HCT116 (cell line): ENCODE data around the gene NRXN2. TPM values are rescaled to one million over a fixed set of nuclear protein-coding genes. Genes with fewer than 3 reads are reported as not detected.
A peak's percentile ranks its signal among the peaks of the same experiment; 100 is the strongest.

Experiments used
- ATAC-seq: fragments of 200-7000 bp; cut with Tn5 transposase; 2 replicates; pipeline ENCODE4 v1.9.1; 2020; ENCODE audit warnings: mild to moderate bottlenecking, moderate library complexity
- BruUV-seq: library from RNA; stranded (reverse); fragments of 400-500 nt; replicated peaks from 2 replicates; lab custom pipeline; 2021; lab: Mats Ljungman, UMichigan
- CTCF ChIA-PET: fragments of 300-600 bp; sonication (Branson Sonifier 250); formaldehyde crosslinking; loops from one replicate; lab custom pipeline; 2021; ENCODE audit warnings: antibody characterized with exemption; lab: Charles Lee
- POLR2A ChIA-PET: fragments of 300-600, 350-600 bp; sonication (Branson Sonifier 250); formaldehyde crosslinking; loops from one replicate; lab custom pipeline; 2021; ENCODE audit warnings: antibody characterized with exemption; lab: Charles Lee
- RAD21 ChIA-PET, 2 experiments: fragments of 300-600 bp; sonication (Branson Sonifier 250); formaldehyde crosslinking; loops; one replicate each; lab custom pipeline; 2023; ENCODE audit warnings: low total read pairs in 2 of 2; ENCODE audit not compliant: uncharacterized antibody in 2 of 2, unreplicated experiment in 2 of 2, low non-redundant PET in 1 of 2; lab: Charles Lee
- DNase-seq: peaks from one replicate; pipeline ENCODE4 v3.0.0-alpha.2; 2010; ENCODE audit warnings: low read depth, low spot score
- H2AFZ ChIP-seq: fragments of 200-600 bp; shearing (Covaris generic), sonication (generic); 2 replicates; pipeline ENCODE4 v1.6.1; 2017; ENCODE audit warnings: low read depth, mixed run types, mixed read lengths, antibody characterized with exemption, low read length; ENCODE audit not compliant: poor library complexity, severe bottlenecking
- H3K27ac ChIP-seq: 2 replicates; pipeline ENCODE4 v1.5.1; 2012; ENCODE audit warnings: low read depth, low read length
- H3K27me3 ChIP-seq: fragments of 200-600 bp; sonication (generic); 2 replicates; pipeline ENCODE4 v1.6.1; 2016; ENCODE audit warnings: mixed run types, low read length, mixed read lengths; ENCODE audit not compliant: insufficient read depth
- H3K36me3 ChIP-seq, 2 experiments: fragments of 200-500 bp in 1 of 2; fragments of 200-600 bp in 1 of 2; sonication (Bioruptor generic) in 1 of 2; sonication (generic) in 1 of 2; 2 replicates each; pipeline versions ENCODE4 v1.5.1 to v1.6.1; 2014 to 2016; ENCODE audit warnings: low read length in 2 of 2, inconsistent platforms in 1 of 2, mixed read lengths in 1 of 2, mixed run types in 1 of 2; ENCODE audit not compliant: insufficient read depth in 2 of 2, control insufficient read depth in 1 of 2
- H3K4me1 ChIP-seq, 2 experiments: fragments of 200-600 bp in 1 of 2; sonication (generic) in 1 of 2; 2 replicates each; pipeline versions ENCODE4 v1.5.1 to v1.6.1; 2012 to 2017; ENCODE audit warnings: low read length in 2 of 2, inconsistent platforms in 1 of 2, mild to moderate bottlenecking in 1 of 2, mixed read lengths in 1 of 2, mixed run types in 1 of 2, moderate library complexity in 1 of 2; ENCODE audit not compliant: insufficient read depth in 2 of 2, control insufficient read depth in 1 of 2
- H3K4me2 ChIP-seq: fragments of 200-600 bp; sonication (generic); 2 replicates; pipeline ENCODE4 v1.6.1; 2017; ENCODE audit warnings: mixed run types, low read length, mixed read lengths
- H3K4me3 ChIP-seq, 2 experiments: fragments of 200-600 bp in 1 of 2; sonication (generic) in 1 of 2; replicated peaks in 1 of 2; 2 replicates each; pipeline ENCODE4 v1.5.1; 2011 to 2016; ENCODE audit warnings: low read length in 2 of 2, control low read depth in 1 of 2, low read depth in 1 of 2, mild to moderate bottlenecking in 1 of 2, mixed read lengths in 1 of 2, mixed run types in 1 of 2
- H3K79me2 ChIP-seq: fragments of 200-600 bp; sonication (generic); 2 replicates; pipeline ENCODE4 v1.6.1; 2017; ENCODE audit warnings: mild to moderate bottlenecking, mixed run types, low read length, moderate library complexity, mixed read lengths; ENCODE audit not compliant: insufficient read depth
- H3K9ac ChIP-seq: fragments of 200-600 bp; sonication (generic); 2 replicates; pipeline ENCODE4 v1.6.1; 2016; ENCODE audit warnings: low read length, mixed read lengths
- H3K9me2 ChIP-seq: fragments of 200-600 bp; sonication (generic), shearing (Covaris generic); 2 replicates; pipeline ENCODE4 v1.6.1; 2017; ENCODE audit warnings: mixed run types, mild to moderate bottlenecking, moderate library complexity; ENCODE audit not compliant: insufficient read depth
- H3K9me3 ChIP-seq, 2 experiments: fragments of 200-500 bp in 1 of 2; fragments of 200-600 bp in 1 of 2; sonication (Bioruptor generic) in 1 of 2; sonication (generic) in 1 of 2; 2 replicates each; pipeline ENCODE4 v1.6.1; 2014 to 2017; ENCODE audit warnings: low read length in 2 of 2, mixed read lengths in 2 of 2, inconsistent platforms in 1 of 2, low read depth in 1 of 2, mild to moderate bottlenecking in 1 of 2, mixed run types in 1 of 2, moderate library complexity in 1 of 2; ENCODE audit not compliant: control insufficient read depth in 1 of 2, insufficient read depth in 1 of 2
- H4K20me1 ChIP-seq: fragments of 200-600 bp; sonication (generic), shearing (Covaris generic); 2 replicates; pipeline ENCODE4 v1.6.1; 2017; ENCODE audit warnings: mixed run types, mild to moderate bottlenecking, moderate library complexity; ENCODE audit not compliant: insufficient read depth
- CBX3 ChIP-seq: IDR thresholded peaks from 2 replicates; pipeline ENCODE4 v1.6.1; 2012; ENCODE audit warnings: low read depth
- CEBPB ChIP-seq: IDR thresholded peaks from 2 replicates; pipeline ENCODE4 v1.6.1; 2012; ENCODE audit warnings: low read depth
- EGR1 ChIP-seq: IDR thresholded peaks from 2 replicates; pipeline ENCODE4 v1.6.1; 2012; ENCODE audit warnings: low read depth
- RAD21 ChIP-seq: IDR thresholded peaks from 2 replicates; pipeline ENCODE4 v1.6.1; 2012; ENCODE audit warnings: low read depth, mild to moderate bottlenecking
- SP1 ChIP-seq: IDR thresholded peaks from 2 replicates; pipeline ENCODE4 v1.6.1; 2012; ENCODE audit warnings: low read depth
- SRF ChIP-seq: IDR thresholded peaks from 2 replicates; pipeline ENCODE4 v1.6.1; 2012; ENCODE audit warnings: low read depth
- YY1 ChIP-seq: IDR thresholded peaks from 2 replicates; pipeline ENCODE4 v1.6.1; 2011; ENCODE audit warnings: low read length, low read depth, moderate library complexity, mild to moderate bottlenecking; ENCODE audit not compliant: insufficient replicate concordance; ENCODE audit errors: extremely low read depth
- ZFX ChIP-seq: fragments of 450-650 bp; IDR thresholded peaks from 2 replicates; pipeline ENCODE4 v1.6.1; 2017
- intact Hi-C: fragments of 100-400 bp; cut with micrococcal nuclease; formaldehyde crosslinking; loops from 2 replicates; pipeline ENCODE4 v1.10.0; 2022
- total RNA-seq: library from RNA; stranded (reverse); gene quantifications from one replicate; pipeline ENCODE4 v1.2.1, GENCODE V29; 2021; ENCODE audit not compliant: unreplicated experiment
- TF ChIP-seq, protein P1 (sequence below): IDR thresholded peaks from 2 replicates; pipeline ENCODE4 v1.6.1; 2012
- TF ChIP-seq, protein P2 (sequence below), 3 experiments: fragments of 200-600 bp in 1 of 3; sonication (generic) in 1 of 3; IDR thresholded peaks in 2 of 3; conservative IDR thresholded peaks in 1 of 3; 2 replicates each; pipeline ENCODE4 v1.5.1; 2012 to 2017; ENCODE audit warnings: low read depth in 2 of 3, low read length in 2 of 3, antibody characterized with exemption in 1 of 3, borderline replicate concordance in 1 of 3, control low read depth in 1 of 3, mild to moderate bottlenecking in 1 of 3, mixed read lengths in 1 of 3, mixed run types in 1 of 3, moderate library complexity in 1 of 3; ENCODE audit not compliant: insufficient read depth in 1 of 3

NRXN2 gene
- total RNA-seq, 1 experiment from 2014 or later, result 1.5 TPM

DNA sequence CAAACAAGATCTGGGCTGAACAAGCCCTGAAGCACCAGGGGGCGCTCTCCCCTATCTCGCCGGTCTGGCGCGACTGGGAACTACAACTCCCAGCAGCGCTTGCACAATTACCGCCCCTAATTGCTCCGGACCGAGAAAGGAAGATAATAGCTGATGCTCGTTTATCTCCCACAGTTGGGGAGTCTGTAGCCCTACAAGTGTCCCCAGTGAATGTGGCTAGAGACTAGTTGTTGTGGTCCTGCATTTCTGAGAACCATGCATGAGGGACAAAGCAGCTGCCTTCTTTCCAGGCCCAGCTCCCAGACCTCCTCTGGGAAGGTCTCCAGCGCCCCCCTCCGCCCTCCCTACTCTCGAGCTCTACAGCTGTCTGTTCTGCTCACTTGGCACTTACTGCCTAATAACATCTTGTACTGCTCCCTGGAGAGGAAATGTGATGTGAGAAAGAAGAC, 34.4 kb downstream of the NRXN2 start:
- Histone ChIP-seq H3K79me2 (no peaks in the 10 kb centered on the region), H4K20me1 (no peaks in the 10 kb centered on the region), H3K36me3 (no peaks in the 10 kb centered on the region), H3K9ac (no peak overlapping the region), H3K4me3 (peak overlapping the region; percentile 27 to 49), H3K27ac (no peak overlapping the region), H3K9me2 (no peaks in the 10 kb centered on the region), H3K27me3 (no peaks in the 10 kb centered on the region), H3K4me1 (peaks cover 0 to 11% of the 10 kb centered on the region in 2 experiments; a peak in 2 of 4 replicates), H2AFZ (peak overlapping the region; percentile 81), H3K9me3 (no peaks in the 10 kb centered on the region), H3K4me2 (peak overlapping the region; percentile 76)
- ChIA-PET CTCF (interaction anchor here (0.7 to 2.3 kb wide), 30 partner anchors 9 to 484 kb away, joined by 3 to 50 read pairs (median 5); no protein-coding TSS in a partner anchor), POLR2A (interaction anchor here (0.7 to 1.0 kb wide), 3 partner anchors 28 to 442 kb away, joined by 3 to 4 read pairs (median 3); partner anchors contain the start of genes PPP1R14B and PRDX5), RAD21 (interaction anchor here (0.5 to 1.0 kb wide), 4 partner anchors 16 to 239 kb away, joined by 3 to 5 read pairs (median 4); partner anchors contain the start of gene CDC42BPG (in 1 of the 2))
- BruUV-seq, result no TSS peak
- DNase-seq, result peak; percentile 83
- intact Hi-C loops, result loop anchor here (1.0 kb wide), 1 partner anchor 35 kb away; the partner anchor contains the start of gene NRXN2
- TF ChIP-seq, protein P1, sequence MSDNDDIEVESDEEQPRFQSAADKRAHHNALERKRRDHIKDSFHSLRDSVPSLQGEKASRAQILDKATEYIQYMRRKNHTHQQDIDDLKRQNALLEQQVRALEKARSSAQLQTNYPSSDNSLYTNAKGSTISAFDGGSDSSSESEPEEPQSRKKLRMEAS, result no peak
- TF ChIP-seq RAD21, result peak; percentile 76
- TF ChIP-seq, protein P2, sequence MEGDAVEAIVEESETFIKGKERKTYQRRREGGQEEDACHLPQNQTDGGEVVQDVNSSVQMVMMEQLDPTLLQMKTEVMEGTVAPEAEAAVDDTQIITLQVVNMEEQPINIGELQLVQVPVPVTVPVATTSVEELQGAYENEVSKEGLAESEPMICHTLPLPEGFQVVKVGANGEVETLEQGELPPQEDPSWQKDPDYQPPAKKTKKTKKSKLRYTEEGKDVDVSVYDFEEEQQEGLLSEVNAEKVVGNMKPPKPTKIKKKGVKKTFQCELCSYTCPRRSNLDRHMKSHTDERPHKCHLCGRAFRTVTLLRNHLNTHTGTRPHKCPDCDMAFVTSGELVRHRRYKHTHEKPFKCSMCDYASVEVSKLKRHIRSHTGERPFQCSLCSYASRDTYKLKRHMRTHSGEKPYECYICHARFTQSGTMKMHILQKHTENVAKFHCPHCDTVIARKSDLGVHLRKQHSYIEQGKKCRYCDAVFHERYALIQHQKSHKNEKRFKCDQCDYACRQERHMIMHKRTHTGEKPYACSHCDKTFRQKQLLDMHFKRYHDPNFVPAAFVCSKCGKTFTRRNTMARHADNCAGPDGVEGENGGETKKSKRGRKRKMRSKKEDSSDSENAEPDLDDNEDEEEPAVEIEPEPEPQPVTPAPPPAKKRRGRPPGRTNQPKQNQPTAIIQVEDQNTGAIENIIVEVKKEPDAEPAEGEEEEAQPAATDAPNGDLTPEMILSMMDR (IDR thresholded peaks at IDR 0.05 in 2 of 3, conservative IDR thresholded peaks at IDR 0.05 in 1 of 3; ENCODE audit: borderline replicate concordance in 1 of 3, insufficient read depth in 1 of 3, low read depth in 2 of 3, low read length in 2 of 3), result peak; percentile 91 to 98 (median 93)
- no peak for TF ChIP-seq SRF
- peak; percentile 48; the same call in 1 of the 2 replicates for TF ChIP-seq ZFX
- peak; percentile 49 for TF ChIP-seq YY1
- TF ChIP-seq CEBPB, result no peak; the same call in 1 of the 2 replicates
- no peak for TF ChIP-seq EGR1
- 0 out of 2 replicates have a peak, but pooled peaks have one; percentile 5 for TF ChIP-seq CBX3
- TF ChIP-seq SP1, result peak; percentile 51
- peak; percentile 97 for ATAC-seq
